CD4-positive, alpha-beta T cell (primary cell): ENCODE results near the gene MPV17L2. TPM values are rescaled to one million over a fixed set of nuclear protein-coding genes. Genes with fewer than 3 reads are reported as not detected.

Experiments
- ATAC-seq: fragments of 200-7000 bp; cut with Tn5 transposase; one replicate; pipeline ENCODE4 v1.10.0; 2022; ENCODE audit warnings: mild to moderate bottlenecking; ENCODE audit not compliant: poor library complexity
- CTCF ChIA-PET: fragments of 350-600 bp; sonication (Branson Sonifier 250); formaldehyde crosslinking; loops from one replicate; lab custom pipeline; 2021; ENCODE audit warnings: antibody characterized with exemption, inconsistent platforms; lab: Charles Lee
- POLR2A ChIA-PET: fragments of 350-600 bp; sonication (Branson Sonifier 250); formaldehyde crosslinking; loops from one replicate; lab custom pipeline; 2021; ENCODE audit warnings: antibody characterized with exemption, inconsistent platforms; lab: Charles Lee
- DNase-seq, 14 experiments: peaks; one replicate each; pipeline ENCODE4 v3.0.0-alpha.2; 2013 to 2020; ENCODE audit warnings: mixed read lengths in 2 of 14
- H3K27ac ChIP-seq, 2 donors: one replicate each; pipeline versions ENCODE4 v1.5.1 to v1.7.0; 2013; ENCODE audit warnings: low read length in 2 of 2, low read depth in 1 of 2, mild to moderate bottlenecking in 1 of 2
- H3K27me3 ChIP-seq, 2 experiments: 1 replicate in 1 of 2; 2 replicates in 1 of 2; pipeline versions ENCODE4 v1.6.1 to v1.7.0; 2013; ENCODE audit warnings: low read length in 2 of 2, control low read depth in 1 of 2, mild to moderate bottlenecking in 1 of 2, moderate library complexity in 1 of 2; ENCODE audit not compliant: insufficient read depth in 2 of 2, control insufficient read depth in 1 of 2
- H3K36me3 ChIP-seq: one replicate; pipeline ENCODE4 v1.6.1; 2013; ENCODE audit warnings: low read length, control low read depth; ENCODE audit not compliant: insufficient read depth
- H3K4me1 ChIP-seq: one replicate; pipeline ENCODE4 v1.6.1; 2013; ENCODE audit warnings: low read length, control low read depth; ENCODE audit not compliant: insufficient read depth
- H3K4me3 ChIP-seq: one replicate; pipeline ENCODE4 v1.5.1; 2013; ENCODE audit warnings: mild to moderate bottlenecking, low read length, moderate library complexity
- H3K9me3 ChIP-seq, 2 experiments: 1 replicate in 1 of 2; 2 replicates in 1 of 2; pipeline versions ENCODE4 v1.6.1 to v1.7.0; 2013; ENCODE audit warnings: low read length in 2 of 2, mild to moderate bottlenecking in 2 of 2, control low read depth in 1 of 2, moderate library complexity in 1 of 2; ENCODE audit not compliant: control insufficient read depth in 1 of 2, insufficient read depth in 1 of 2
- H3K27ac Mint-ChIP-seq: one replicate; pipeline ENCODE4 v1.8.0; 2020; ENCODE audit warnings: mixed read lengths
- H3K27me3 Mint-ChIP-seq: one replicate; pipeline ENCODE4 v1.8.0; 2021; ENCODE audit warnings: mixed read lengths
- H3K36me3 Mint-ChIP-seq: one replicate; pipeline ENCODE4 v1.8.0; 2021; ENCODE audit warnings: low read depth, mixed read lengths
- H3K4me1 Mint-ChIP-seq: one replicate; pipeline ENCODE4 v1.8.0; 2021; ENCODE audit warnings: low read depth, mixed read lengths
- H3K4me3 Mint-ChIP-seq: one replicate; pipeline ENCODE4 v1.8.0; 2020; ENCODE audit warnings: mild to moderate bottlenecking, mixed read lengths
- H3K9me3 Mint-ChIP-seq: one replicate; pipeline ENCODE4 v1.8.0; 2020; ENCODE audit warnings: mixed read lengths
- CTCF ChIP-seq: fragments of 200-600 bp; IDR thresholded peaks from one replicate; pipeline ENCODE4 v1.8.0; 2022; ENCODE audit warnings: antibody characterized with exemption, mild to moderate bottlenecking
- intact Hi-C, 2 experiments: fragments of 100-400 bp; cut with DNase I in 1 of 2; cut with micrococcal nuclease in 1 of 2; formaldehyde crosslinking; loops; one replicate each; pipeline versions ENCODE4 v1.15.1 to v1.9.0; 2023 to 2025; cut with DNase I, micrococcal nuclease
- total RNA-seq, 174 experiments: library from RNA in 2 of 174; stranded (reverse) in 2 of 174; gene quantifications; one replicate each; pipeline ENCODE4 v1.2.3 and lab custom pipeline; 2021 to 2026

Gene MPV17L2
- total RNA-seq, 2 experiments from 2014 or later: 2.8 to 3.9 TPM

GRCh38 chr19:18203408-18203862, 10.4 kb downstream of the MPV17L2 start:
- H3K27ac ChIP-seq: no peak overlapping the region
- no peaks in the 10 kb centered on the region for H3K27me3 ChIP-seq
- Mint-ChIP-seq H3K4me1 (peaks cover 22% of the 10 kb centered on the region), H3K27me3 (peaks cover 2% of the 10 kb centered on the region), H3K36me3 (peaks cover 43% of the 10 kb centered on the region), H3K27ac (peak overlapping the region; percentile 91), H3K4me3 (peak overlapping the region; percentile 96), H3K9me3 (no peaks in the 10 kb centered on the region)
- CTCF ChIA-PET: interaction anchor here (0.6 to 3.8 kb wide), 4 partner anchors 11 to 737 kb away, joined by 3 to 21 read pairs (median 12); partner anchors contain the start of gene MPV17L2
- DNase-seq (peak in 13 of 14 experiments; percentile 26 to 83 (median 64)), ATAC-seq (peak; percentile 31)
- POLR2A ChIA-PET: interaction anchor here (0.6 to 3.6 kb wide), 13 partner anchors 9 to 1159 kb away, joined by 3 to 67 read pairs (median 6); partner anchors contain the start of genes JUND, MAST3, MPV17L2 and PIK3R2
- H3K9me3 ChIP-seq: no peaks in the 10 kb centered on the region
- intact Hi-C loops: loop anchor here in 1 of 2 experiments (2.0 to 5.0 kb wide), 3 partner anchors 49 to 629 kb away; partner anchors contain the start of gene UPF1
- peaks cover 33% of the 10 kb centered on the region for H3K4me1 ChIP-seq
- peak overlapping the region; percentile 89 for H3K4me3 ChIP-seq
- TF ChIP-seq CTCF: no peak
- H3K36me3 ChIP-seq: peaks cover 10% of the 10 kb centered on the region

GRCh38 chr19:18203863-18204393, 10.9 kb downstream of the MPV17L2 start, which contains the start of gene RAB3A:
Gene RAB3A (minus strand): TSS chr19:18204042. CDS start chr19:18202740, 1,302 bp downstream.
- peak within 1 kb of the TSS; percentile 91 for H3K27ac Mint-ChIP-seq
- Histone ChIP-seq H3K4me3 (peak within 1 kb of the TSS; percentile 89), H3K27me3 (no peaks in the 10 kb centered on the region), H3K36me3 (peaks cover 8% of the 10 kb centered on the region), H3K4me1 (peaks cover 33% of the 10 kb centered on the region), H3K9me3 (no peaks in the 10 kb centered on the region), H3K27ac (peak within 1 kb of the TSS; percentile 8 to 56)
- intact Hi-C loops: loop anchor here (1.0 to 5.0 kb wide), 5 partner anchors 11 to 628 kb away; partner anchors contain the start of genes MPV17L2 (in 1 of the 2) and UPF1 (in 1 of the 2)
- peak; percentile 98 to 100 (median 99) for DNase-seq
- POLR2A ChIA-PET: interaction anchor here (0.6 to 3.6 kb wide), 14 partner anchors 9 to 1159 kb away, joined by 3 to 67 read pairs (median 6); partner anchors contain the start of genes JUND, MAST3, MPV17L2 and PIK3R2
- peaks cover 38% of the 10 kb centered on the region for H3K36me3 Mint-ChIP-seq
- peaks cover 6% of the 10 kb centered on the region for H3K27me3 Mint-ChIP-seq
- H3K4me3 Mint-ChIP-seq: peak within 1 kb of the TSS; percentile 96
- ATAC-seq: peak; percentile 87
- no peaks in the 10 kb centered on the region for H3K9me3 Mint-ChIP-seq
- TF ChIP-seq CTCF: no peak
- H3K4me1 Mint-ChIP-seq: peaks cover 22% of the 10 kb centered on the region
- CTCF ChIA-PET: interaction anchor here (0.6 to 3.8 kb wide), 5 partner anchors 11 to 738 kb away, joined by 3 to 21 read pairs (median 8); partner anchors contain the start of gene MPV17L2

GRCh38 chr19:18204394-18205199, 11.6 kb downstream of the MPV17L2 start:
- H3K9me3 ChIP-seq: no peaks in the 10 kb centered on the region
- ChIA-PET CTCF (interaction anchor here (0.6 to 3.8 kb wide), 5 partner anchors 12 to 738 kb away, joined by 3 to 21 read pairs (median 8); partner anchors contain the start of gene MPV17L2), POLR2A (interaction anchor here (0.6 to 3.6 kb wide), 13 partner anchors 10 to 214 kb away, joined by 3 to 67 read pairs (median 5); partner anchors contain the start of genes JUND, MPV17L2, PIK3R2 and SSBP4)
- no peaks in the 10 kb centered on the region for H3K27me3 ChIP-seq
- H3K4me1 Mint-ChIP-seq: peaks cover 22% of the 10 kb centered on the region
- peaks cover 32% of the 10 kb centered on the region for H3K36me3 Mint-ChIP-seq
- TF ChIP-seq CTCF: no peak
- H3K4me3 Mint-ChIP-seq: peak overlapping the region; percentile 96
- H3K36me3 ChIP-seq: peaks cover 8% of the 10 kb centered on the region
- peak overlapping the region; percentile 8 to 56 for H3K27ac ChIP-seq
- DNase-seq: peak in 9 of 14 experiments; percentile 16 to 73 (median 49)
- intact Hi-C loops: loop anchor here (1.0 to 5.0 kb wide), 5 partner anchors 11 to 628 kb away; partner anchors contain the start of genes MPV17L2 (in 1 of the 2) and UPF1 (in 1 of the 2)
- H3K9me3 Mint-ChIP-seq: no peaks in the 10 kb centered on the region
- peaks cover 6% of the 10 kb centered on the region for H3K27me3 Mint-ChIP-seq
- peaks cover 33% of the 10 kb centered on the region for H3K4me1 ChIP-seq
- H3K4me3 ChIP-seq: peak overlapping the region; percentile 64
- ATAC-seq: no peak
- peak overlapping the region; percentile 91 for H3K27ac Mint-ChIP-seq
